RWPE2 (cell line): ENCODE data around the gene TSHZ1.
A peak's percentile ranks its signal among the peaks of the same experiment; 100 is the strongest.

Experiments used
- ATAC-seq: fragments of 200-7000 bp; cut with Tn5 transposase; 3 replicates; pipeline ENCODE4 v1.9.1; 2021; ENCODE audit warnings: low read depth
- DNase-seq: peaks from one replicate; pipeline ENCODE4 v3.0.0-alpha.2; 2020; ENCODE audit warnings: low spot score
- H3K27ac ChIP-seq: fragments of 450-650 bp; 2 replicates; pipeline ENCODE4 v1.5.1; 2017; ENCODE audit warnings: mild to moderate bottlenecking; ENCODE audit not compliant: poor library complexity, severe bottlenecking
- H3K27me3 ChIP-seq: fragments of 250-450 bp; sonication (Bioruptor Pico); 2 replicates; pipeline ENCODE4 v1.5.1; 2021; ENCODE audit warnings: mild to moderate bottlenecking, moderate library complexity; ENCODE audit not compliant: insufficient read depth, poor library complexity, severe bottlenecking
- H3K36me3 ChIP-seq: fragments of 250-450 bp; sonication (Bioruptor Pico); 2 replicates; pipeline ENCODE4 v1.5.1; 2020; ENCODE audit warnings: low read depth, mild to moderate bottlenecking, moderate library complexity
- H3K4me1 ChIP-seq: fragments of 250-450 bp; sonication (Bioruptor Pico); 2 replicates; pipeline ENCODE4 v1.5.1; 2021; ENCODE audit warnings: mild to moderate bottlenecking, moderate library complexity; ENCODE audit not compliant: insufficient read depth, poor library complexity, severe bottlenecking
- H3K4me3 ChIP-seq: fragments of 250-450 bp; sonication (Bioruptor Pico); 2 replicates; pipeline ENCODE4 v1.5.1; 2021; ENCODE audit warnings: mild to moderate bottlenecking, moderate library complexity; ENCODE audit not compliant: severe bottlenecking
- H3K9me3 ChIP-seq: fragments of 250-450 bp; sonication (Bioruptor Pico); 2 replicates; pipeline ENCODE4 v1.5.1; 2021; ENCODE audit warnings: mild to moderate bottlenecking, moderate library complexity; ENCODE audit not compliant: severe bottlenecking
- TF ChIP-seq, protein P1 (sequence below): fragments of 450-650 bp; IDR thresholded peaks from one replicate; pipeline ENCODE4 v1.5.1; 2017; ENCODE audit warnings: mild to moderate bottlenecking, moderate library complexity; ENCODE audit not compliant: poor library complexity, severe bottlenecking

The TSHZ1 gene

DNA sequence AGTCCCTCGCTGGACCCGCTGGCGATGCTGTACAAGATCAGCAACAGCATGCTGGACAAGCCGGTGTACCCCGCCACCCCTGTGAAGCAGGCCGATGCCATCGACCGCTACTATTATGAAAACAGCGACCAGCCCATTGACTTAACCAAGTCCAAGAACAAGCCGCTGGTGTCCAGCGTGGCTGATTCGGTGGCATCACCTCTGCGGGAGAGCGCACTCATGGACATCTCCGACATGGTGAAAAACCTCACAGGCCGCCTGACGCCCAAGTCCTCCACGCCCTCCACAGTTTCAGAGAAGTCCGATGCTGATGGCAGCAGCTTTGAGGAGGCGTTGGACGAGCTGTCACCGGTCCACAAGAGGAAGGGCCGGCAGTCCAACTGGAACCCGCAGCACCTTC lies 77.1 kb downstream of the TSHZ1 start:
- Histone ChIP-seq H3K4me3 (no peak overlapping the region), H3K27me3 (no peaks in the 10 kb centered on the region), H3K36me3 (no peaks in the 10 kb centered on the region), H3K9me3 (no peaks in the 10 kb centered on the region), H3K27ac (no peak overlapping the region), H3K4me1 (no peaks in the 10 kb centered on the region)
- TF ChIP-seq, protein P1, sequence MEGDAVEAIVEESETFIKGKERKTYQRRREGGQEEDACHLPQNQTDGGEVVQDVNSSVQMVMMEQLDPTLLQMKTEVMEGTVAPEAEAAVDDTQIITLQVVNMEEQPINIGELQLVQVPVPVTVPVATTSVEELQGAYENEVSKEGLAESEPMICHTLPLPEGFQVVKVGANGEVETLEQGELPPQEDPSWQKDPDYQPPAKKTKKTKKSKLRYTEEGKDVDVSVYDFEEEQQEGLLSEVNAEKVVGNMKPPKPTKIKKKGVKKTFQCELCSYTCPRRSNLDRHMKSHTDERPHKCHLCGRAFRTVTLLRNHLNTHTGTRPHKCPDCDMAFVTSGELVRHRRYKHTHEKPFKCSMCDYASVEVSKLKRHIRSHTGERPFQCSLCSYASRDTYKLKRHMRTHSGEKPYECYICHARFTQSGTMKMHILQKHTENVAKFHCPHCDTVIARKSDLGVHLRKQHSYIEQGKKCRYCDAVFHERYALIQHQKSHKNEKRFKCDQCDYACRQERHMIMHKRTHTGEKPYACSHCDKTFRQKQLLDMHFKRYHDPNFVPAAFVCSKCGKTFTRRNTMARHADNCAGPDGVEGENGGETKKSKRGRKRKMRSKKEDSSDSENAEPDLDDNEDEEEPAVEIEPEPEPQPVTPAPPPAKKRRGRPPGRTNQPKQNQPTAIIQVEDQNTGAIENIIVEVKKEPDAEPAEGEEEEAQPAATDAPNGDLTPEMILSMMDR = no peak
- no peak for ATAC-seq
- no peak for DNase-seq

DNA sequence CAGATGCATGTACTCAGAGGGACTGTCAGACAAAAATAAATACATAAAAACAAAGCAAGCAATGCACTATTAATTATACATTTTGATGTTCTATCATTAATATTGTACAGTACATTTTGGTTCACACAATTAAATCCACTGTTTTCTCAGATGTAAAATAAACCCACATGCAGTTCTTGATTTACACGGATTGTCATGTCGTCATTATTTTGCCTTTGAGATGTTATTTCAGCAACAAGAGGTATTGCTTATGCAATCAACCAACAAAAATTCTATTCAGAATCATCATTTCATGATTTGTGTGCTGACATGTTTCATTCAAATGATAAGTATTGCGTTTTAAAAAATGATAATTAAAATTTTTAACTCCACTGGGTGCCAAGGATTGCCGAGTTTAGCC lies 79.2 kb downstream of the TSHZ1 start:
- TF ChIP-seq, protein P1 = no peak
- no peaks in the 10 kb centered on the region for H3K36me3 ChIP-seq
- no peaks in the 10 kb centered on the region for H3K9me3 ChIP-seq
- no peaks in the 10 kb centered on the region for H3K4me1 ChIP-seq
- DNase-seq (no peak), ATAC-seq (no peak)
- no peak overlapping the region for H3K27ac ChIP-seq
- no peak overlapping the region for H3K4me3 ChIP-seq
- no peaks in the 10 kb centered on the region for H3K27me3 ChIP-seq

DNA sequence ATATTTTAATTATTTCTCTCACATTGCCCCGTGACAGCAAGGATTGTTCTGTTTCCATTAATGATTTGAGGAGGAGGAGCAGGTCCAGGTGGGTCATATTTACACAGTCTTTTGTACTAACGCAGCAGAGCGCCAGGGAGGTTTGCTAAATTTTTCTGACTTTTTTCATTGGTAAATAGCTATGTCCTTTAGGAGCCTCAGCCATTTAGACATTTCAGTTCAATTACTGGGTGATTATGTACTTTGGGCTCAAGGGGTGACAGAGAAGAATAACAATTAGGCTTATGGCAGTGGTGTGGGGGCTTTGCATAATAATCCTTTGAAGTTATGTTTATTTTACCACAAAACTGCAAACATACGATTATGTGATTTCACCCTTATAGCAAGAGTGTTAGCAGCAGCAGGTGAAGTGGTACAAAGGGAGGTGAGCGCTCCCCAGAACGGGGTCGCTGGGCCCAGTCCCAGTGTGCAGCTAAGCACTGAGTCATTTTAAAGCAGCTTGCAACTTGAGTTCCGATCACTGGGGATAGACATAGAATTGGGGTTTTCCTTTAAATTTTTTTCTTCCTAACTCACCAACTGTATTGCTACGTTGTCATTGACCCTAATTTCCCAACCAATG lies 80.3 kb downstream of the TSHZ1 start:
- Histone ChIP-seq H3K4me1 (no peaks in the 10 kb centered on the region), H3K36me3 (no peaks in the 10 kb centered on the region), H3K27ac (no peak overlapping the region), H3K4me3 (no peak overlapping the region), H3K27me3 (no peaks in the 10 kb centered on the region), H3K9me3 (no peaks in the 10 kb centered on the region)
- TF ChIP-seq, protein P1 = no peak
- DNase-seq (no peak), ATAC-seq (no peak)

DNA sequence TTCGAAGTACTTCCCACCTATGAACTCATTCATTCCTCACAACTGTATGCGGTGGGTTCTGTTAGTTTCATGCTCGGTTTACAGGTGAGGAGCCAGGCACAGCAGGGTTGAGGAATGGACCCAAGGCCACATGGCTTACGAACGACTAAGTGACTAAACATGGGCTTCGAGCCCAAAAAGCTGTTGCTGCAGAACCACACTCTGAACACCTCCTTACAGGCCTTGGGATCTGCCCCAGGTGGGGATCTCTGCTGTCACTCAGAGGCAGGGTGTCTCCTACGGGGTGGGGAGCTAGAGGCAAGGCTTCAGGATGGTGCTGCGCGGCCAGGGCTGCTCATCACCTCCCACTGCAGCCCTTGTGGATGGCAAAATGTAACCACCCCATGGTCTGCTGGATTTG lies 80.9 kb downstream of the TSHZ1 start:
- TF ChIP-seq, protein P1 = no peak
- no peak for ATAC-seq
- DNase-seq = no peak

DNA sequence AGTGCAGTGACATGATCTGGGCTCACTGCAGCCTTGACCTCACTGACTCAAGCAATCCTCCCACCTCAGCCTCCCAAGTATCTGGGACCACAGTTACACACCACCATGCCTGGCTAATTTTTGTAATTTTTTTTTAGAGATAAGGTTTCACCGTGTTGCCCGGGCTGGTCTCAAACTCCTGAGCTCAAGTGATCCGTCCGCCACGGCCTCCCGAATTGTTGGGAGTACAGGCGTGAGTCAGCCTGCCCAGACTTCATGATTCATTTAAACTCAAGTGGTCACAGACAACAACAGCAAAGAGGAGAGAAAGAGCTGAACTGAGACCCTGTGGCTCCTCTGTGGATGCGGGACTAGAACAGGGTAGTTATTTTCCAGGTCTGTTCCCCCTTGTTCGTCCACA lies 83.0 kb downstream of the TSHZ1 start:
- Histone ChIP-seq H3K9me3 (no peaks in the 10 kb centered on the region), H3K4me1 (no peaks in the 10 kb centered on the region), H3K4me3 (no peak overlapping the region), H3K36me3 (no peaks in the 10 kb centered on the region), H3K27me3 (no peaks in the 10 kb centered on the region), H3K27ac (no peak overlapping the region)
- ATAC-seq (0 out of 3 replicates have a peak, but pooled peaks have one; percentile 23), DNase-seq (no peak)
- TF ChIP-seq, protein P1 = no peak

More for the DNA sequence above, 80.9 kb downstream of the TSHZ1 start:
- no peaks in the 10 kb centered on the region for H3K36me3 ChIP-seq
- no peaks in the 10 kb centered on the region for H3K27me3 ChIP-seq
- no peak overlapping the region for H3K4me3 ChIP-seq
- H3K27ac ChIP-seq = no peak overlapping the region
- no peaks in the 10 kb centered on the region for H3K9me3 ChIP-seq
- no peaks in the 10 kb centered on the region for H3K4me1 ChIP-seq
